ENCODE data around the gene LRRC46. TPM values are rescaled to one million over a fixed set of nuclear protein-coding genes. Genes with fewer than 3 reads are reported as not detected.

The LRRC46 gene
- total and polyA plus RNA-seq, 2 donors: 0.19 to 2.4 TPM

DNA sequence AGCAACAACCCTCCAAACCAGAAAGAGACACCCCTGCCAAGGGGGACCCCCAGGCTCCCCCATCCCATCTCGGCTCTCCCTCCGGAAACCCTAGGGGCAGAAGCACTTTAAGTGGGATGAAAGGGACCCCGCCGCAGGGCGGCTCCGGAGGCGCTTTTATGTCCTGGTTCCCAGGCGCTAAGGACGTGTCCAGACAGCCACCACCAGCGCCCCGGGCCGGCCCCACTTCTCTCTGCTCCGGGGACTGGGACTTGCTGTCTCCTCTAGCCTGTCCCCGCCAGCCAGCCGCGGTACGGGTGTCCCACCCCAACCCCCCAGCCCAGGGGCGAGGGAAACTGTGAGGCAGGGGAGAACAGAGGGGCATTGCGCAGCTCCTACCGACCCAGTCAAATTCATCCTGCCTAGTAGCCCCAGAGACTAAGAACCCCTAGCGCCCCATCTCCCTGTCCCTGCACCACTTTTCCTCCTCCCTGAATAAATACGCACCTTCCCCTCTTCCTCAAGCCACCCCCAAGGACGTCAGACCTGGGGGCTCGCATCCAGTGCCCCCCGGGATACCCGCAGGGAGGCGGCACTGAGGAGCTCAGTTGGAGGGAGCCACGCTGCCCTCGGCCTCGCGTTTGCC, 15.4 kb downstream of the LRRC46 start:
- Histone ChIP-seq H3K9me3 (ENCODE audit: control insufficient read depth in 2 of 2, insufficient read depth in 1 of 2, low read length in 1 of 2) (peaks cover 0 to 18% of the 10 kb centered on the region in 2 donors), H3K36me3 (ENCODE audit: control insufficient read depth in 2 of 2, insufficient read depth in 2 of 2, low read length in 1 of 2) (no peaks in the 10 kb centered on the region), H3K27ac (ENCODE audit: low read depth in 1 of 2, low read length in 1 of 2) (no peak overlapping the region), H3K27me3 (ENCODE audit: control insufficient read depth in 2 of 2, insufficient read depth in 1 of 2, low read length in 1 of 2) (peaks cover 69 to 80% of the 10 kb centered on the region in 2 donors), H3K4me3 (ENCODE audit: low read length in 2 of 2) (no peak overlapping the region), H3K4me1 (ENCODE audit: control insufficient read depth in 2 of 2, insufficient read depth in 2 of 2, low read length in 2 of 2) (peaks cover 2 to 48% of the 10 kb centered on the region in 2 donors)
- DNase-seq (ENCODE audit: low read depth in 6 of 9, low spot score in 9 of 9): no peak
- WGBS: 17% methylated on average over 31 of the region's 31 CpGs

DNA sequence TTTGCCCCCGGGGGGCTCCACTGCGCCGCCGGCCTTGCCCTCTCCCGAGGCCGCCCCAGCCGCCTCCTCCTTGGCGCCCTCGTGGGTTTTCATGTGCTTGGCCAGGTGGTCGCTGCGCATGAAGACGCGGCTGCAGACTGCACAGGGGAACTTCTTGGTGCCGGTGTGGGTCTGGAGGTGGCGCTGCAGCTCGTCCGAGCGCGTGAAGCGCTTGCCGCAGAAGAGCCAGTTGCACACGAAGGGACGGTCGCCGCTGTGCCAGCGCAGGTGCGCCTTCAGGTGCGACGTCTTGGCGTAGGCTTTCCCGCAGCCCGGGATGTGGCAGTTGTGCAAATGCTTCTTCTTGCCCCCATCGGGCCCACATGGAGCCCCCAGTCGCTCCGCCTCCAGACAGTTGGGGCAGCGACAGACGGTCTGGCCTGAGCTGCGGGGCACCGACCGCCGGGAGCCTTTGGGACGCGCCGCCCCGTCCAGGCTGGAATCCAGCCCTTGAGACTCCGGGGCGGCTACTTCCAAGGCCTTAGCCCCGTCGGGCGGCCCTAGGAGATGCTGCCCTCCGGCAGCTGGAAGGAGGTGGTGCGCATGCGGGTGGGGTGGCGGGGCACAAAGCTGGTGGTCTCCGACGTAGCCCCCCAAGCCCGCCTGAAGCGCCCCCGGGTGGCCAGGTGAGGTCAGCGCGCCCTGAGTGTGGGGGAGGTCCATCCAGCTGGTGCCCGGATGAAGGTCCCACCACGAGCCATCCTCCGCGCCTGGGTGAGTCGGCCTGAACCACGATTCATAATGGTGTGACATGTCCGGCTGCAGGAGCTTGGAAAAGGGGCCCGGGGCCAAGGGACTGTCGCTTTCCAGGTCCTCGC, 16.1 kb downstream of the LRRC46 start:
- Histone ChIP-seq H3K27ac (ENCODE audit: low read depth in 1 of 2, low read length in 1 of 2) (no peak overlapping the region), H3K36me3 (ENCODE audit: control insufficient read depth in 2 of 2, insufficient read depth in 2 of 2, low read length in 1 of 2) (no peaks in the 10 kb centered on the region), H3K27me3 (ENCODE audit: control insufficient read depth in 2 of 2, insufficient read depth in 1 of 2, low read length in 1 of 2) (peaks cover 77 to 87% of the 10 kb centered on the region in 2 donors), H3K4me1 (ENCODE audit: control insufficient read depth in 2 of 2, insufficient read depth in 2 of 2, low read length in 2 of 2) (peaks cover 2 to 52% of the 10 kb centered on the region in 2 donors), H3K9me3 (ENCODE audit: control insufficient read depth in 2 of 2, insufficient read depth in 1 of 2, low read length in 1 of 2) (peaks cover 0 to 18% of the 10 kb centered on the region in 2 donors), H3K4me3 (ENCODE audit: low read length in 2 of 2) (no peak overlapping the region)
- DNase-seq (ENCODE audit: low read depth in 6 of 9, low spot score in 9 of 9): peak in 4 of 9 donors; percentile 30 to 54 (median 42)
- WGBS: 31% methylated on average over 71 of the region's 71 CpGs

DNA sequence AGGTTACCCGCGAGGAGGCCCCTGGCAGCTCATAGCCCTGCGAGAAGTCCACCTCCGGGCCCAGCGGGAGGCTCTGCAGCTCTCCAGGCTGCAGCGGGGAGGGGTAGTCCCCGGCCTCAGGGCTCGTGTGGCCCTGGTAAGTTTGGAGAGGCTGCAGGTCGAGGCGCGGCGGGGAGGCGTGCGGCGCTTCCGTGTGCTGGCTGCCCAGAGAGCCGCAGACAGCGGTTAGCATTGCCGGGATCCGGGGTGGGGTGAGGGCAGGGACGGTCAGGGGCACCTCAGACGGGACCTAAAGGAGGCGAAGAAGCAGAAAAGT, 16.7 kb downstream of the LRRC46 start:
- Histone ChIP-seq H3K27me3 (ENCODE audit: control insufficient read depth in 2 of 2, insufficient read depth in 1 of 2, low read length in 1 of 2) (peaks cover 83 to 93% of the 10 kb centered on the region in 2 donors), H3K36me3 (ENCODE audit: control insufficient read depth in 2 of 2, insufficient read depth in 2 of 2, low read length in 1 of 2) (no peaks in the 10 kb centered on the region)

DNA sequence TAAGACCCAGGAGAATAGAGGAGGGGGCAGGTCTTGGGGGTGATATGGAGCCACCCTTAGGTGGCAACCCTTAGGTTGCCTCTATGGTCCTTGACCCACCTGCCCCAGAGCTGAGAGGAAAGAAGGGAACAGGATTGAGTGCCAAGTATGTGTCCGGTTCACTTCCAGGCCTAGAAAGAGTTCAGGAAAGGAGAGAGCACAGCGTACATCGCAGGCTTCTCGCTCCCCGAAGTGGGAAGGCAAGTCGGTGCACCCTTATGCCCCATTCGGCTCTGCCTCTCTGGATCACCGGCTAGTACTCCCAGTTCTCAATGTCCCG, 18.9 kb downstream of the LRRC46 start:
- no peak for DNase-seq (ENCODE audit: low read depth in 6 of 9, low spot score in 9 of 9)
- H3K4me3 ChIP-seq (ENCODE audit: low read length in 2 of 2): no peak overlapping the region
- peaks cover 94 to 100% of the 10 kb centered on the region in 2 donors for H3K27me3 ChIP-seq (ENCODE audit: control insufficient read depth in 2 of 2, insufficient read depth in 1 of 2, low read length in 1 of 2)
- peaks cover 0 to 18% of the 10 kb centered on the region in 2 donors for H3K9me3 ChIP-seq (ENCODE audit: control insufficient read depth in 2 of 2, insufficient read depth in 1 of 2, low read length in 1 of 2)
- peaks cover 2 to 37% of the 10 kb centered on the region in 2 donors for H3K4me1 ChIP-seq (ENCODE audit: control insufficient read depth in 2 of 2, insufficient read depth in 2 of 2, low read length in 2 of 2)
- no peak overlapping the region for H3K27ac ChIP-seq (ENCODE audit: low read depth in 1 of 2, low read length in 1 of 2)
- no peaks in the 10 kb centered on the region for H3K36me3 ChIP-seq (ENCODE audit: control insufficient read depth in 2 of 2, insufficient read depth in 2 of 2, low read length in 1 of 2)
- 68% methylated on average over 9 of the region's 9 CpGs for WGBS

More for the DNA sequence above, 16.7 kb downstream of the LRRC46 start:
- Histone ChIP-seq H3K4me1 (ENCODE audit: control insufficient read depth in 2 of 2, insufficient read depth in 2 of 2, low read length in 2 of 2) (peaks cover 2 to 48% of the 10 kb centered on the region in 2 donors), H3K4me3 (ENCODE audit: low read length in 2 of 2) (no peak overlapping the region), H3K27ac (ENCODE audit: low read depth in 1 of 2, low read length in 1 of 2) (no peak overlapping the region), H3K9me3 (ENCODE audit: control insufficient read depth in 2 of 2, insufficient read depth in 1 of 2, low read length in 1 of 2) (peaks cover 0 to 18% of the 10 kb centered on the region in 2 donors)
- no peak for DNase-seq (ENCODE audit: low read depth in 6 of 9, low spot score in 9 of 9)
- WGBS: 68% methylated on average over 23 of the region's 23 CpGs

DNA sequence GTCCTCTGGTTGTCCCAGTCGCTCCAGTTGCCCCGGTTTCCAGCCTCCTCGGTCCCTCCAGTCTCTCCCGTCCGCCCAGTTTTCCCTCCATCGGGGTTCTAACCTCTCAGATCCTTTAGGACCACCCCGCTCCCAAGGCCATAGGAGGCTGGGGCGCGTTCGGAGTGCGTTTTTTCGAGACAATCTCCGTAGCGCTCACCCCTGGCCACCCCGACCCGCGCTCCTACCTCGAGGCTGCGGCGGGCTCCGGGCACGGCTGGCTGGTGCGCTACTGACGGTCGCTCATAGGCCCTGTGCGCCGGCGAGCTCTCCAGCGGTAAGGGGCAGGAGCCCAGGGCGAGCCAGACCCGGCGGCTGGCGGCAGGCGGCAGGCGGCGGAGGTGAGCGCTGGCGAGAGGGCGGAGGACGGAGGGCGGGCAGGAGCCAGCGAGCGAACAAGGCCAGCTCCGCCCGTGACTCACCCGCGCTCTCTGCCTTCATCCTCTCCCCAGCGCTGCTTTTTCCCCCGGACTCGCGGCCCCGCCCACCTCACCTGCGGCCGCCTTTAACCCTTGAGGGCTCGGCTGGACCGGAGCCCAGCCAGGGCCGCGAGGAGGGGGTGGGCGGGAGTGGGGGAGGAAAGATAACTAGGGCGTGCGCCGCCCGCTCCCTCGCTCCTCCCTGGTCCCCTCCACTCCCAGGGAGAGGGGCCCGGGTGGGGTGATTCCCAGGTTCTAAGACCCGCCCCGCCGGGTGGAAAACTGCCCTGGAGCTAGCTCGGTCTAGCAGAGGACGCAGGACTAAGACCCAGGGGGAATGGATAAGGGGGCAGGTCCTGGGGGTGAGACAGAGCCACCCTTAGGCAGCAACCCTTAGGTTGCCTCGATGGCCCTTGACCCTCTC, 19.5 kb downstream of the LRRC46 start, which contains the start of gene SP6:
SP6 (minus strand) TSS at position 472 of the 882 bp plus-strand sequence. CDS start 2,734 bp downstream, outside the sequence.
- DNase-seq (ENCODE audit: low read depth in 6 of 9, low spot score in 9 of 9): peak in 1 of 9 donors; percentile 47
- Histone ChIP-seq H3K27me3 (ENCODE audit: control insufficient read depth in 2 of 2, insufficient read depth in 1 of 2, low read length in 1 of 2) (peaks cover 92 to 100% of the 10 kb centered on the region in 2 donors), H3K9me3 (ENCODE audit: control insufficient read depth in 2 of 2, insufficient read depth in 1 of 2, low read length in 1 of 2) (peaks cover 0 to 18% of the 10 kb centered on the region in 2 donors), H3K27ac (ENCODE audit: low read depth in 1 of 2, low read length in 1 of 2) (no peak within 1 kb of the TSS), H3K4me3 (ENCODE audit: low read length in 2 of 2) (peak within 1 kb of the TSS in 1 of 2 donors; percentile 14), H3K36me3 (ENCODE audit: control insufficient read depth in 2 of 2, insufficient read depth in 2 of 2, low read length in 1 of 2) (no peaks in the 10 kb centered on the region), H3K4me1 (ENCODE audit: control insufficient read depth in 2 of 2, insufficient read depth in 2 of 2, low read length in 2 of 2) (peaks cover 2 to 37% of the 10 kb centered on the region in 2 donors)
- 7% methylated on average over 71 of the region's 71 CpGs for WGBS

DNA sequence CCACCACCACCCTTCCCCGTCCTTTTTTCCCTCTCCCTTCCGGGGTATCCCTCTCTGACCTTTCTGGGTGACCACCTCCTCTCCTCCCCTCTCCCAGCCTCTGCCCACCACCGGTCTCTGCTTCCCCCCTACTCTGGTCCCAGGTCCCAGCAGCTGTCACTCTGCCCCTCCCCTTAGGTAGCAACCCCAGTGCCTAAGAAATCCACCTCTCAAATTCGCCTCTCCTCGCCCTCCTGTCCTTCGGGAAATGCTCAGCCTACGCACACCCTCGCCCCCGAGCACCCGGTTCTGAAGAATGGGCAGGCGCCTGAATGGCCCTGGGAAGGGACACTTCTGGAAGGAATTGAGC, 20.3 kb downstream of the LRRC46 start:
- peaks cover 2 to 30% of the 10 kb centered on the region in 2 donors for H3K4me1 ChIP-seq (ENCODE audit: control insufficient read depth in 2 of 2, insufficient read depth in 2 of 2, low read length in 2 of 2)
- H3K4me3 ChIP-seq (ENCODE audit: low read length in 2 of 2): no peak overlapping the region
- H3K9me3 ChIP-seq (ENCODE audit: control insufficient read depth in 2 of 2, insufficient read depth in 1 of 2, low read length in 1 of 2): peaks cover 0 to 18% of the 10 kb centered on the region in 2 donors
- no peaks in the 10 kb centered on the region for H3K36me3 ChIP-seq (ENCODE audit: control insufficient read depth in 2 of 2, insufficient read depth in 2 of 2, low read length in 1 of 2)
- DNase-seq (ENCODE audit: low read depth in 6 of 9, low spot score in 9 of 9): no peak
- no peak overlapping the region for H3K27ac ChIP-seq (ENCODE audit: low read depth in 1 of 2, low read length in 1 of 2)
- H3K27me3 ChIP-seq (ENCODE audit: control insufficient read depth in 2 of 2, insufficient read depth in 1 of 2, low read length in 1 of 2): peaks cover 84 to 100% of the 10 kb centered on the region in 2 donors
- WGBS: 31% methylated on average over 11 of the region's 11 CpGs

DNA sequence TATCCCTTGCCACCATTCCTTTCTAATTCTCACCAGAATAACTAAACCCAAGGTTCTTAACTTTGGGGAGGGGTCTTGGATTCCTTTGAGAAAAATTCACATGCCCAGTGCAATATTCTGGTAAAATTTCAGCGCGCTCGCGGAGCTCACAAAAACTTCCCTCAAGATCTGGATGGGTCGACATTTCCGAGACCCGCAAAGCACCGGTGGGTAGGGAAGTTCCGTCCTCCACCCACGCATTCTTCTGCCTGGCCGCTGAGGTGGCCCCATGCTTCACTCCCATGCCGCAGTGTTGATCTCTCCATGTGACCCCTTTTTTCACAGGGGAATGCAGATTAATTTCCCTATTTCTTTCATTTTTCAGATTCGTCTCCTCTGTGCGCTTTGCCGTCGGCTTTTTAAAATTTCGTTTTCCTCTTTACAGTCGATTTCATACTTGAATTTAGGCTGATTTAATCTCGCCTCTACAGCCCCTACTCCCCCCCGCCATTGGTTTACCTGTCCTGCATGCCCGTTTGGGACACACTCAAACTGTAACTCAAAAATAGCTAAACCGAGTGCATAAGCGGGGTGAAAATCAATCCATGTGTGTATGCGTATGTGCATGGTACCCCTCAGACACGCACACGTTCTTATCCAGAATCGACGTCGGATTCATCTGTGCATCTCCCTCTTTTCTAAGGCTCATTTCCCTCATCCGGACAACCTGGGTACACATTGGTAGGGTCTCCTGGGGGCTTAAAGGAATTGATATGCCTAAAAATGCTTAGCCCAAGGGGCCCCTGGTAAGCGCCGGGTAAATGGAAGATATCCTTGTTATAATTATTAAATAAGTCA, 20.9 kb downstream of the LRRC46 start:
- peaks cover 0 to 18% of the 10 kb centered on the region in 2 donors for H3K9me3 ChIP-seq (ENCODE audit: control insufficient read depth in 2 of 2, insufficient read depth in 1 of 2, low read length in 1 of 2)
- H3K4me1 ChIP-seq (ENCODE audit: control insufficient read depth in 2 of 2, insufficient read depth in 2 of 2, low read length in 2 of 2): peaks cover 2 to 24% of the 10 kb centered on the region in 2 donors
- no peak for DNase-seq (ENCODE audit: low read depth in 6 of 9, low spot score in 9 of 9)
- H3K4me3 ChIP-seq (ENCODE audit: low read length in 2 of 2): no peak overlapping the region
- no peaks in the 10 kb centered on the region for H3K36me3 ChIP-seq (ENCODE audit: control insufficient read depth in 2 of 2, insufficient read depth in 2 of 2, low read length in 1 of 2)
- peaks cover 78 to 100% of the 10 kb centered on the region in 2 donors for H3K27me3 ChIP-seq (ENCODE audit: control insufficient read depth in 2 of 2, insufficient read depth in 1 of 2, low read length in 1 of 2)
- 21% methylated on average over 32 of the region's 32 CpGs for WGBS
- H3K27ac ChIP-seq (ENCODE audit: low read depth in 1 of 2, low read length in 1 of 2): no peak overlapping the region

DNA sequence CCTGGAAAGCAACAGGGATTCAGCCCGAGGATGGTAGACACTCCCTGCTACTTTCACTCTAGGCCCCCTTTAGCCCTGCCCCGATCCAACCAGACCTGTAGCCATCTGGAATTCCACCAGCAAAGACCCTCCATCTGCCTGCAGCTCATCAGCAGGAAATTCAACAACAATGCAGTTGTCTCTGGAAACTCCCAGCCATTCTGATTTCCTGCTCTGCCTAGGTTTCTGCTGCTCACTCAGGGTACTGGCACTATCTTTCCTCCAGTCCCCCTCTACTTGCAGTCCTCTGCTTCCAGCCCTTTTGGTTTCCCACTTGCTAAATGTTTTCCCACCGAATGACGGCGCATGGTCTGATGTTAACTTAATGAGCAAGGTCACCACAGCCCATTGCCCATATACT, 22.1 kb downstream of the LRRC46 start:
- H3K4me1 ChIP-seq (ENCODE audit: control insufficient read depth in 2 of 2, insufficient read depth in 2 of 2, low read length in 2 of 2): peaks cover 2 to 18% of the 10 kb centered on the region in 2 donors
- H3K27me3 ChIP-seq (ENCODE audit: control insufficient read depth in 2 of 2, insufficient read depth in 1 of 2, low read length in 1 of 2): peaks cover 69 to 96% of the 10 kb centered on the region in 2 donors
- no peak overlapping the region for H3K4me3 ChIP-seq (ENCODE audit: low read length in 2 of 2)
- H3K9me3 ChIP-seq (ENCODE audit: control insufficient read depth in 2 of 2, insufficient read depth in 1 of 2, low read length in 1 of 2): peaks cover 0 to 10% of the 10 kb centered on the region in 2 donors
- WGBS: 60% methylated on average over 5 of the region's 5 CpGs
- no peaks in the 10 kb centered on the region for H3K36me3 ChIP-seq (ENCODE audit: control insufficient read depth in 2 of 2, insufficient read depth in 2 of 2, low read length in 1 of 2)
- DNase-seq (ENCODE audit: low read depth in 6 of 9, low spot score in 9 of 9): no peak
- no peak overlapping the region for H3K27ac ChIP-seq (ENCODE audit: low read depth in 1 of 2, low read length in 1 of 2)

Measured in thymus (tissue), 11 donors.